ENCODE measurements around the gene TAF8. TPM values are rescaled to one million over a fixed set of nuclear protein-coding genes. Genes with fewer than 3 reads are reported as not detected.

The TAF8 gene, protein sequence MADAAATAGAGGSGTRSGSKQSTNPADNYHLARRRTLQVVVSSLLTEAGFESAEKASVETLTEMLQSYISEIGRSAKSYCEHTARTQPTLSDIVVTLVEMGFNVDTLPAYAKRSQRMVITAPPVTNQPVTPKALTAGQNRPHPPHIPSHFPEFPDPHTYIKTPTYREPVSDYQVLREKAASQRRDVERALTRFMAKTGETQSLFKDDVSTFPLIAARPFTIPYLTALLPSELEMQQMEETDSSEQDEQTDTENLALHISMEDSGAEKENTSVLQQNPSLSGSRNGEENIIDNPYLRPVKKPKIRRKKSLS
- 10.1 and 11.9 TPM in 2 replicates for total RNA-seq

DNA sequence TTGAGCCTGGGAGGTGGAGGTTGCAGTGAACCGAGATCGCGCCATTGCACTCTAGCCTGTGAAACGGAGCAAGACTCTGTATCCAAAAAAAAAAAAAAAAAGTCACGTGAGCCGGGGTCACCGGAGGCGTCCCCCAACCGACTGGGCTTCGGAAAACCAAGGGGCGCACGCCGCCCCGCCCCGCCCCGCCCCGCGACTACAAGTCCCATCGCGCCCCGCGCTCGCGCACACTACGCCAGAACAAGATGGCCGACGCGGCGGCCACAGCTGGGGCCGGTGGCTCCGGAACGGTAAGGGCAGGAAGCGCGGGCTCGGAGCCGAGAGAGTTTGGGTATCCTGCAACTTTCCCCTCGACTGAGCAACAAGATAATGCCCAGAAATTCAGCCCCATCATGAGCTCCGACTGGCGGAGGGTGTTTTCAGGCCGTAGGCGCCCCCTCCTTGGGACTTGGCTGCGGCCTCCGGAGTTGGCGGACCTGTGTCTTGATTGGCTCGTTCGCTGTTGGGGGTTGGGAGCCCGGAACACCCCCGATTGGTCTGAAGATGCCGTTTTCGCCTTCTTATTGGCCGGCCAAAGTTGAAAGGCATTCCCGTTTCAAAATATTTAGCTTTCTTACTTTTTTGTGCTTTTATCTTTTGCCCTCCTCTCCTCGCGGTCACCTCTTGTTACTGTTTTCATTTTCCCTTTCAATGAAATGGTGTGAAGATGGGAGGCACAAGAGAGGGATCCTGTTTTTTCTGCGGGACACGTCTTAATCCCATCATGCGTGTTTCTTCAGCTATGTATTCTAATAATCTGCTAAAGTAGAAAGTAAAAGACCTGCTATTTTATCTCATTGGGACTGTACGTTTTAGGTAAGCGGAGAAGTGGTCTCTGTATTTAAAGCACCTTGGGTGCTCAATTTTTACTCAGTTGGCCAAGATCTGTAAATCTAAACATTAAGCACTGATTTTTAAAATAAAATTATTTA lies at the start of gene TAF8:
Gene TAF8 (plus strand): TSS at position 228 of the 971 bp plus-strand sequence. CDS start 18 bp downstream, at position 246.

Other genes starting within 250 kb of the TAF8 start
- gene USP49, start 155.1 kb upstream of the TAF8 start, total RNA-seq = 1.3 and 2.8 TPM in 2 replicates
- gene MED20, start 129.4 kb upstream of the TAF8 start, total RNA-seq = 20.9 and 25.1 TPM in 2 replicates
- 7.9 and 19.0 TPM in 2 replicates for gene BYSL, start 129.0 kb upstream of the TAF8 start, total RNA-seq
- 11.6 and 32.8 TPM in 2 replicates for gene CCND3, start 108.7 kb upstream of the TAF8 start, total RNA-seq
- gene C6orf132, start 92.1 kb downstream of the TAF8 start, total RNA-seq = 0.28 and 1.2 TPM in 2 replicates
- gene GUCA1A, start 122.8 kb downstream of the TAF8 start, total RNA-seq = not detected in 2 replicates
- 0.19 TPM in 1 of 2 replicates, not detected in the other for gene GUCA1B, start 144.4 kb downstream of the TAF8 start, total RNA-seq
- gene MRPS10, start 167.3 kb downstream of the TAF8 start, total RNA-seq = 42.6 and 58.1 TPM in 2 replicates